Activated CD8-positive, alpha-beta memory T cell treated with anti-CD3 and anti-CD28 coated beads, Interleukin-2, amount 50 U/mL, for 1 hour (primary cell): Measurements from ENCODE around the gene PFKFB4.
A peak's percentile ranks its signal among the peaks of the same experiment; 100 is the strongest.
"Not testable (repeated sequence)": the region's sequence is repeated elsewhere in the genome, so short reads cannot be mapped to it uniquely, and the experiment has no call there.

Experiments
- DNase-seq: peaks from one replicate; pipeline ENCODE4 v3.0.0-alpha.2; 2020; ENCODE audit errors: extremely low read depth

PFKFB4 gene

DNA sequence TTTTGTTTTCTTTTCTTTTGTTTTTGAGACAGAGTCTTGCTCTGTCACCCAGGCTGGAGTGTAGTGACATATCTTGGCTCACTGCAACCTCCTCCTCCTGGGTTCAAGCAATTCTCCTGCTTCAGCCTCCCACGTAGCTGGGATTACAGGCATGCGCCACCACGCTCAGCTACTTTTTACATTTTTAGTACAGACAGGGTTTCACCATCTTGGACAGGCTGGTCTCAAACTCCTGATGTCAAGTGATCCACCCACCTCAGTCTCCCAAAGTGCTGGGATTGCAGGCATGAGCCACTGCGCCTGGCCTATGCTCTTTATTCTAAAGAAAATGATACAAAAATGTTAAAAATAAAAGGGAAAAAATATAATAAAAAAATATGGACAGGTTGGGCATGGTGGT, 25.9 kb downstream of the PFKFB4 start:
- not testable (repeated sequence) for DNase-seq

DNA sequence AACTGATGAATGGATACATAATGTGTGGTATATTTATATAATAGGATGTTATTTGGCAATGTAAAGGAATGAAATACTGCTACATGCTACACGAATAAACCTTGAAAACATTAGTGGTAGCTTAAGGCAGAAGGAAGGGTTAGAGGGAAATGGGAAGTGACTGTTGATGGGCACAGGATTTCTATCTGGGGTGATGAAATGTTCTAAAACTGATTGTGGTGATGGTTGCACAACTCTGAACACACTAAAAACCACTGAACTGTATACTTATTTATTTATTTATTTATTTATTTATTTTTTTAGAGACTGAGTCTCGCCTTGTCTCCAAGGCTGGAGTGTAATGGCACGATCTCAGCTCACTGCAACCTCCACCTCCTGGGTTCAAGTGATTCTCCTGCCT, 27.8 kb downstream of the PFKFB4 start:
- DNase-seq: no peak

DNA sequence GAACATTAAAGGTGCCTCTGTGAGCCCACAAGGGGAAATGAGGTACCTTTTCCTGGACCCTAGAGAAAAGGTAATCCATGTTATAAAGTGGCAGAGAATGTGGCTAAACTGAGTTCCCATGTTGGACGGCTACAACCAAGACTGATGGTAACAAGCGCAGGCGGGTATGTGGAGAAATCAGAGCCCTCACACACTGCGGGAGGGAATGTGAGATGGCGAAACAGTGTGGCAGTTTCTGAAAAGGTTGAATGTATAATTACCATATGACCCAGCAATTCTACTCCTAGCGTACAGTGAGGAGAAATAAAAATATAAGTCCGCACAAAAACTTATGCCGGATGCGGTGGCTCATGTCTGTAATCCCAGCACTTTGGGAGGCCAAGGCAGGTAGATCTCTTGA, 28.6 kb downstream of the PFKFB4 start:
- no peak for DNase-seq

DNA sequence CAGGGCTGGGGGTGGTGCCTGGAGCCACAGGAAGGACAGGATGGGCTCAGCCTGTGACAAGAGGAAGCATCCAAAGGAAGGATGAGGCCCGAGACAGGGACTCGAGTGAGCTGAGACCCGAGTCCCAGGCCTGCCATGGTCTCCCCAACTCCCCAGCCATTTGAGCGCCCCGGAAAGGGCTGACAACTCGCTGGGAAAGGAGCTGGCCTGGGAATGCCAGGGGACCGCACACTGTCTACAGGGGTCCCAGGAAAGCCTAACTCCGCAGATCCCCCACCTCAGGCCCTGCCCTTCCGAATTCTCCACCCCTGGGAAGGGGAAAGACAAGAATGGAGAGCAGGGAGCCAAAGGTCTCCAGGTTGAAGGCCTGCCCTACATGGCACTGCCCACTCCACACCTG, 31.6 kb downstream of the PFKFB4 start:
- DNase-seq: no peak

DNA sequence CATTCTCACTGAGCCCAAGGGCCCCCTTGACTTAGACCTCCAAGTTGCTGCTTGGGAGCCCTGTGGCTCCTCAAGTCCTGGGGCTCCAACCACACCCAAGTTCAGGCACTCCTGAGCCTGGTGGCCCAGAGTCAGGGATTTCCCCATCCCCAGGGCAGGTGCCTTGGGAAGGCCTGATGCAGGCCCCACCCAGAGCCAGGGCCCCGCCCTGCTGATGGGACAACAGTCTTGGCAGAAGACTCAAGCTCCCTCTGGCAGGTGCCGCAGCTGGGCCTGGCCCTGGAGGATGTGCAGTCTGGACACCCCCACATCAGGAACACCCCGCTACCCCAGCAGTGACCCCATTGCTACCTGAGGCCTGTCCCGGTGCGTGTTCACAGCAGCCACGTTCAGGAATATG, 35.0 kb downstream of the PFKFB4 start:
- DNase-seq: no peak

DNA sequence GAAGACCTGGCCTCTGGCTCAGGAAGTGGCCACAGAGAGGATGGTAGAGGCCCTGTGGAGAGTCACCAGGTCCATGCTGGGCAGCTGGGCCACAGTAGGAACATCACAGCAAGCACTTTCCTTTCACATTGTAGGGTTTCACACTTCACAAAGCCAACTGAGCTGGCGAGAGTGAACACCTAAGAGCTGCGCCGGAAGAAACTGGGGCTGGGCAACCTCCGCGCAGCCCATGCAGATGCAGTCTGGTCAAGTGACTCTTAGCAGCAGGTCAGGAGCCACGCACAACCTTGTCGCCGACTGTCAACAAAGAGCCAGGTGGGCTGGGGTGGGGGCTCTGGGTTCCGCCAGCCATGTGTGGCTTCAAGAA, 37.3 kb downstream of the PFKFB4 start:
- DNase-seq: no peak

- no peak for DNase-seq
Observed at GRCh38 chr3:48518638-48519276, 37.8 kb downstream of the PFKFB4 start.

DNA sequence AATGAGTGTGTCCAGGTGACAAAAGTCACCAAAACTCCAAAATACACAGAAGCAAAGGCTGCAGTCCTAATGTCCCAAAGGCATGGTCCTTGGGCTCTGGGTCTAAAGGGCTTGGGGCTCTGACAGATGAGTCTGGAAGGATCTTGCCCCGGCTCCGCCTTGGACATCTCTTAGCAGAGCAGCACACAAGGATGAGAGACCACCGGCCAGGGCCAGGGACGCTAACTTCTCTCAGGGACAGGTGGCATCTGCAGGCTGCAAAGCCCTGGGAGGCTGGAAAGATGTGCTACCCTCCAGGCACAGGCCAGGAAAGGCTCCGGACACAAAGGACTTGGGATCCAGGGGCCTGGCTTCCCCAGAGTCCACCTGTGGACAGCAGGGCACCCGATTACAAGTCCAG, 38.5 kb downstream of the PFKFB4 start:
- no peak for DNase-seq

- DNase-seq: no peak
Observed at GRCh38 chr3:48516571-48516970, 40.0 kb downstream of the PFKFB4 start.

- DNase-seq: no peak
Observed at GRCh38 chr3:48514431-48515227, 42.0 kb downstream of the PFKFB4 start.

- DNase-seq: no peak
Observed at GRCh38 chr3:48511551-48511950, 45.1 kb downstream of the PFKFB4 start.

- DNase-seq: peak; percentile 51
Observed at GRCh38 chr3:48507256-48508061, 49.1 kb downstream of the PFKFB4 start.

DNA sequence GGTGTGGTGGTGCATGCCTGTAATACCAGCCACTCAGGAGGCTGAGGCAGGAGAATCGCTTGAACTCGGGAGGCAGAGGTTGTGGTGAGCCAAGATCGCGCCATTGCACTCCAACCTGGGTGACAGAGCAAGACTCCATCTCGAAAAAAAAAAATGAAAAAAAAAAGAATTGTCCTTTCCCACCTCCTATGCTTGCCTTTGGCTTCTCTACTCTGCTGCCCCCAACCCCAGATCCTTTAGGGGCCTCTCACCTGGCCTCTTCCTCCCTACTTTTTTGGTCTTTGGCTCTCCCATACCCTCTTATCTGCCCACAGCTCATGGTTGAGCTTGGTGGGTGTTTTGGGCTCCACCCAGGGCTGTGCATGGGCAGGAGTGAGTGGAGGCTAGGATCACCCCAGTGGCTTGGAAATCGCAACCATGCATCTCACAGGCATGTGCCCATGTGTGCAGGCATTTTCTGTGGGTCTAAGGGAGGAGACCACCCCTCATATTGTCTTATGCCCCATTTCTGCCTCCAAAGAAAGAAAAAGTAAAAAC, 50.6 kb downstream of the PFKFB4 start:
- DNase-seq: no peak

- DNase-seq: no peak
Observed at GRCh38 chr3:48505146-48505545, 51.5 kb downstream of the PFKFB4 start.

GRCh38 chr3:48504051-48504946, 52.3 kb downstream of the PFKFB4 start, which contains the start of gene SHISA5:
TSS of gene SHISA5 (minus strand) at chr3:48504174. CDS start at chr3:48504094, 80 bp downstream.
- no peak for DNase-seq

GRCh38 chr3:48503401-48504050, 53.1 kb downstream of the PFKFB4 start:
- DNase-seq: no peak

- no peak for DNase-seq
Observed at GRCh38 chr3:48502728-48503168, 53.9 kb downstream of the PFKFB4 start.

DNA sequence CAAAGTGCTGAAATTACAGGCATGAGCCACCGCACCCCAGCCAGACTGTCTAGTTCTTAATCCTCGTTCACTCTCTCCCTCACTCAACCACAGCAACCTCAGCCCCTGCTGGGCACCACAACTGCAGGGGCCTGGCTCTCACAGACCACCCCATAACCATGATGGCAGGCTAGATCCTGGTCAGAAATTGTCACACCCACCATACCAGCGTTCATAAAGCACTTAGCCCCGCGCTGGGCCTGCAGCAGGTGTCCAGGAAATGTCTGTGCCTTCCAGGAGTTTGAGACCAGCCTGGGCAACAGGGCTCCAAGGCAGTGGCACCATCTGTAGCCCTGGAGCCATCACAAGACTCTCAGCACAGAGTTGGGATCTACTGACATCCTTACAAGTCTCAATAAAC, 54.5 kb downstream of the PFKFB4 start:
- no peak for DNase-seq

DNA sequence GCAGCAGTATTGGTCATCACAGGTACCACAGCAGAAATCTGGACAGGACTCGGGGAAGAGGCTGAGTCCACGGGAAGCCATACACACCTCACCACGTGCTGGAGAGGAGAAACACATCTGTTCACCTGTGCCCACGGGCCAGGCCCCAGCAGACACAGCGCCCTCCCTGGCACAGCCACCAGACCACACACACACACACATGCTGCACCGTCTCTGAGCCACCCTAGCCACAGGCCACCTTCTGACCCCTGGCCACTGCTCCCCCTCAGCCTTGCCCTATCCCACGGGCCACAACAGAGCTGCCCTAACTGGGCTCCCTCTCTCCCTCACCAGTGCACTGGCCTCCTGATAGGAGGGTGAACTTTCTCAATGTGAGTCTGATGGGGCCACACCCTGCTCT, 55.4 kb downstream of the PFKFB4 start:
- no peak for DNase-seq

DNA sequence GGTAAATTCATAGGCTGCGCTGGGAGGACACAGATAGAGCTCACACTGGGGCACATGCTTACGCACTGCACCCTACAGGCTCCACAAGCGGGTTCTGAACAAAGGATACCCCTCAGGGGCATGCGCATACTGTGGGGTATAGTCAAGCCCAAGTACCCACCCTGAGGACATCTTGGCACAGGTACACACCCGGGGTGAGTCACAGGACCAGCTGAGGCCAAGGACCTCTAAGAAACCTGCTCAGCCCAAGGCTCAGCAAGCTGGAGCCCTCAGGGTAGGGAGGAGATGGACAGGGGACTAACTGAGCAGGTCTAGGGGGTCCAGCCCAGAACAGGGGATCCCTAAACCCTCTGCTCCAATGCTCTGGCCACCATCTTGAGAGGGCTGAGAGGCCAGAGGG, 55.9 kb downstream of the PFKFB4 start:
- DNase-seq: no peak

DNA sequence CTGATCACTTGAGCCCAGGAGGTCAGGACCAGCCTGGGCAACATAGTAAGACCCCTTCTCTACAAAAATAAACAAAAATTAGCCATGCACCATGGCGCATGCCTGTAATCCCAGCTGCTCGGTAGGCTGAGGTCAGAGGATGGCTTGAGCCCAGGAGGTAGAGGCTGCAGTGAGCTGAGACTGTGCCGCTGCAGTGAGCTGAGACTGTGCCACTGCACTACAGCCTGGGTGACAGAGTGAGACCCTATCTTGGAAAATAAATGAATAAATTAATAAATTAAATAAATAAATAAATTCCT, 63.5 kb downstream of the PFKFB4 start:
- no peak for DNase-seq
